ENCODE results near the gene LMF2. TPM values are rescaled to one million over a fixed set of nuclear protein-coding genes. Genes with fewer than 3 reads are reported as not detected.
A peak's percentile ranks its signal among the peaks of the same experiment; 100 is the strongest.

The LMF2 gene
- total RNA-seq, 3 donors from 2014 or later (not counting 1 experiment from before 2014, with no cell fraction given): 114 to 129 (median 122) TPM

- Histone ChIP-seq H3K27me3 (ENCODE audit: control insufficient read depth, insufficient read depth, low read length) (no peaks in the 10 kb centered on the region), H3K27ac (ENCODE audit: low read length) (no peak overlapping the region), H3K4me1 (ENCODE audit: control insufficient read depth, insufficient read depth, low read length) (no peaks in the 10 kb centered on the region), H3K36me3 (ENCODE audit: control insufficient read depth, insufficient read depth, low read length) (peaks cover 74% of the 10 kb centered on the region), H3K4me3 (ENCODE audit: low read length) (no peak overlapping the region), H3K9me3 (ENCODE audit: control insufficient read depth, insufficient read depth, low read length) (no peaks in the 10 kb centered on the region)
- ATAC-seq (peak in 1 of 3 donors; percentile 32), DNase-seq (peak in 1 of 2 donors; percentile 44)
- H3K4me1 Mint-ChIP-seq: peaks cover under 1 to 13% of the 10 kb centered on the region in 2 donors
- intact Hi-C loops (cut with micrococcal nuclease): no loop called here
- no peaks in the 10 kb centered on the region for H3K9me3 Mint-ChIP-seq
- 95% methylated on average over 33 of the region's 34 CpGs for WGBS (ENCODE audit: insufficient coverage)
- H3K36me3 Mint-ChIP-seq: peaks cover 1% of the 10 kb centered on the region
- H3K27ac Mint-ChIP-seq: peak overlapping the region; percentile 16 to 60
- no peaks in the 10 kb centered on the region for H3K27me3 Mint-ChIP-seq (ENCODE audit: low read depth in 2 of 2)
- TF ChIP-seq, protein P1, sequence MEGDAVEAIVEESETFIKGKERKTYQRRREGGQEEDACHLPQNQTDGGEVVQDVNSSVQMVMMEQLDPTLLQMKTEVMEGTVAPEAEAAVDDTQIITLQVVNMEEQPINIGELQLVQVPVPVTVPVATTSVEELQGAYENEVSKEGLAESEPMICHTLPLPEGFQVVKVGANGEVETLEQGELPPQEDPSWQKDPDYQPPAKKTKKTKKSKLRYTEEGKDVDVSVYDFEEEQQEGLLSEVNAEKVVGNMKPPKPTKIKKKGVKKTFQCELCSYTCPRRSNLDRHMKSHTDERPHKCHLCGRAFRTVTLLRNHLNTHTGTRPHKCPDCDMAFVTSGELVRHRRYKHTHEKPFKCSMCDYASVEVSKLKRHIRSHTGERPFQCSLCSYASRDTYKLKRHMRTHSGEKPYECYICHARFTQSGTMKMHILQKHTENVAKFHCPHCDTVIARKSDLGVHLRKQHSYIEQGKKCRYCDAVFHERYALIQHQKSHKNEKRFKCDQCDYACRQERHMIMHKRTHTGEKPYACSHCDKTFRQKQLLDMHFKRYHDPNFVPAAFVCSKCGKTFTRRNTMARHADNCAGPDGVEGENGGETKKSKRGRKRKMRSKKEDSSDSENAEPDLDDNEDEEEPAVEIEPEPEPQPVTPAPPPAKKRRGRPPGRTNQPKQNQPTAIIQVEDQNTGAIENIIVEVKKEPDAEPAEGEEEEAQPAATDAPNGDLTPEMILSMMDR (IDR thresholded peaks at IDR 0.05): no peak
- no peak overlapping the region for H3K4me3 Mint-ChIP-seq
These were observed 50.9 kb downstream of the LMF2 start for GRCh38 chr22:50456466-50457234.

DNA sequence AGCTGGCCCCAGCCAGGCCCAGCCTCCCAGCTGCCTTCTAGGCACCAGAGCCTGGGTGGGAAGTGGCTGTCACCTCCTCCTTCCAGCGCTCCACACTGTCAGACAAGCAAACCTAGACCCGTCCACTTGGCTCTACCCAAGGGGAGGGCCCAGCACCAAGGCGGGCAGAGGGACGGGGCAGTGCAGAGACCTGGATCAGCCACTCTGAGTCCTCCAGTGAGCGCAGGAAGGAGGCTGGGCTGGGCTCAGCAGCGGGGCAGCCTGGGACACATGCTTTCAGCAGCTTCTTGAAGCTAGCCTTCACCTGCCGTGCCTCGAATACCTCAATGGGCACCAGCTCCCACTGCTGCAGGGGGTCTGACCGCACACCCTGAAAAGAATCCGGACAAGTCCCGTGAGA lies 51.5 kb downstream of the LMF2 start:
- WGBS (ENCODE audit: insufficient coverage): 92% methylated on average over 9 of the region's 11 CpGs
- Mint-ChIP-seq H3K27ac (no peak overlapping the region), H3K27me3 (ENCODE audit: low read depth in 2 of 2) (no peaks in the 10 kb centered on the region), H3K9me3 (no peaks in the 10 kb centered on the region), H3K4me1 (peaks cover 7 to 13% of the 10 kb centered on the region in 2 donors), H3K4me3 (no peak overlapping the region), H3K36me3 (peaks cover 8% of the 10 kb centered on the region)
- no peak overlapping the region for H3K27ac ChIP-seq (ENCODE audit: low read length)
- H3K4me3 ChIP-seq (ENCODE audit: low read length): no peak overlapping the region
- H3K36me3 ChIP-seq (ENCODE audit: control insufficient read depth, insufficient read depth, low read length): peaks cover 72% of the 10 kb centered on the region
- TF ChIP-seq, protein P1 (IDR thresholded peaks at IDR 0.05): no peak
- DNase-seq: no peak
- H3K9me3 ChIP-seq (ENCODE audit: control insufficient read depth, insufficient read depth, low read length): no peaks in the 10 kb centered on the region
- H3K27me3 ChIP-seq (ENCODE audit: control insufficient read depth, insufficient read depth, low read length): no peaks in the 10 kb centered on the region
- ATAC-seq: no peak
- intact Hi-C loops (cut with micrococcal nuclease): no loop called here
- no peaks in the 10 kb centered on the region for H3K4me1 ChIP-seq (ENCODE audit: control insufficient read depth, insufficient read depth, low read length)

- ATAC-seq (no peak), DNase-seq (no peak)
- Histone ChIP-seq H3K9me3 (ENCODE audit: control insufficient read depth, insufficient read depth, low read length) (no peaks in the 10 kb centered on the region), H3K27ac (ENCODE audit: low read length) (no peak overlapping the region), H3K36me3 (ENCODE audit: control insufficient read depth, insufficient read depth, low read length) (peaks cover 65% of the 10 kb centered on the region), H3K4me3 (ENCODE audit: low read length) (no peak overlapping the region), H3K4me1 (ENCODE audit: control insufficient read depth, insufficient read depth, low read length) (no peaks in the 10 kb centered on the region), H3K27me3 (ENCODE audit: control insufficient read depth, insufficient read depth, low read length) (no peaks in the 10 kb centered on the region)
- H3K4me1 Mint-ChIP-seq: peaks cover 8 to 13% of the 10 kb centered on the region in 2 donors
- intact Hi-C loops (cut with micrococcal nuclease): no loop called here
- H3K4me3 Mint-ChIP-seq: no peak overlapping the region
- no peaks in the 10 kb centered on the region for H3K9me3 Mint-ChIP-seq
- WGBS (ENCODE audit: insufficient coverage): 96% methylated on average over 18 of the region's 18 CpGs
- H3K27ac Mint-ChIP-seq: no peak overlapping the region
- peaks cover 10% of the 10 kb centered on the region for H3K36me3 Mint-ChIP-seq
- H3K27me3 Mint-ChIP-seq (ENCODE audit: low read depth in 2 of 2): no peaks in the 10 kb centered on the region
- TF ChIP-seq, protein P1 (IDR thresholded peaks at IDR 0.05): no peak
These were observed 52.3 kb downstream of the LMF2 start for GRCh38 chr22:50455201-50455600.

Data from natural killer cell (primary cell).